Measurements from ENCODE around the gene PTPN4.

GRCh38 chr2:119836455-119837142, 76.9 kb downstream of the PTPN4 start:
- TF ChIP-seq CTCF (conservative IDR thresholded peaks at IDR 0.05 in 1 of 2, IDR thresholded peaks at IDR 0.05 in 1 of 2; ENCODE audit: extremely low read depth in 1 of 2, insufficient read depth in 1 of 2, low read depth in 1 of 2, low read length in 2 of 2) (no peak), EZH2 (IDR thresholded peaks at IDR 0.05; ENCODE audit: borderline replicate concordance, low read length) (no peak)

All from mammary epithelial cell (primary cell).